ENCODE data around the gene TOMM20. TPM values are rescaled to one million over a fixed set of nuclear protein-coding genes. Genes with fewer than 3 reads are reported as not detected.

Gene TOMM20
- total and polyA plus RNA-seq, 9 of the 15 experiments (the other 6 are each of a cell fraction or from before 2014, with no cell fraction given): 70.6 to 334 (median 159) TPM

- peak; percentile 82 for TF ChIP-seq DIDO1 (tag; IDR thresholded peaks at IDR 0.05; ENCODE audit: low read depth)
- TF ChIP-seq, protein P1, sequence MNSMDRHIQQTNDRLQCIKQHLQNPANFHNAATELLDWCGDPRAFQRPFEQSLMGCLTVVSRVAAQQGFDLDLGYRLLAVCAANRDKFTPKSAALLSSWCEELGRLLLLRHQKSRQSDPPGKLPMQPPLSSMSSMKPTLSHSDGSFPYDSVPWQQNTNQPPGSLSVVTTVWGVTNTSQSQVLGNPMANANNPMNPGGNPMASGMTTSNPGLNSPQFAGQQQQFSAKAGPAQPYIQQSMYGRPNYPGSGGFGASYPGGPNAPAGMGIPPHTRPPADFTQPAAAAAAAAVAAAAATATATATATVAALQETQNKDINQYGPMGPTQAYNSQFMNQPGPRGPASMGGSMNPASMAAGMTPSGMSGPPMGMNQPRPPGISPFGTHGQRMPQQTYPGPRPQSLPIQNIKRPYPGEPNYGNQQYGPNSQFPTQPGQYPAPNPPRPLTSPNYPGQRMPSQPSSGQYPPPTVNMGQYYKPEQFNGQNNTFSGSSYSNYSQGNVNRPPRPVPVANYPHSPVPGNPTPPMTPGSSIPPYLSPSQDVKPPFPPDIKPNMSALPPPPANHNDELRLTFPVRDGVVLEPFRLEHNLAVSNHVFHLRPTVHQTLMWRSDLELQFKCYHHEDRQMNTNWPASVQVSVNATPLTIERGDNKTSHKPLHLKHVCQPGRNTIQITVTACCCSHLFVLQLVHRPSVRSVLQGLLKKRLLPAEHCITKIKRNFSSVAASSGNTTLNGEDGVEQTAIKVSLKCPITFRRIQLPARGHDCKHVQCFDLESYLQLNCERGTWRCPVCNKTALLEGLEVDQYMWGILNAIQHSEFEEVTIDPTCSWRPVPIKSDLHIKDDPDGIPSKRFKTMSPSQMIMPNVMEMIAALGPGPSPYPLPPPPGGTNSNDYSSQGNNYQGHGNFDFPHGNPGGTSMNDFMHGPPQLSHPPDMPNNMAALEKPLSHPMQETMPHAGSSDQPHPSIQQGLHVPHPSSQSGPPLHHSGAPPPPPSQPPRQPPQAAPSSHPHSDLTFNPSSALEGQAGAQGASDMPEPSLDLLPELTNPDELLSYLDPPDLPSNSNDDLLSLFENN (IDR thresholded peaks at IDR 0.05; ENCODE audit: low read depth in 2 of 2, low read length in 2 of 2): peak in 1 of 2 experiments; percentile 41; a peak in 1 of 4 replicates
- TF ChIP-seq ZNF354B (CRISPR knock-in tag; IDR thresholded peaks at IDR 0.05): no peak
- no peak for TF ChIP-seq ZNF695 (CRISPR knock-in tag; IDR thresholded peaks at IDR 0.05)
- TF ChIP-seq FOXP1 (CRISPR knock-in tag; IDR thresholded peaks at IDR 0.05): peak; percentile 90
- TF ChIP-seq, protein P2, sequence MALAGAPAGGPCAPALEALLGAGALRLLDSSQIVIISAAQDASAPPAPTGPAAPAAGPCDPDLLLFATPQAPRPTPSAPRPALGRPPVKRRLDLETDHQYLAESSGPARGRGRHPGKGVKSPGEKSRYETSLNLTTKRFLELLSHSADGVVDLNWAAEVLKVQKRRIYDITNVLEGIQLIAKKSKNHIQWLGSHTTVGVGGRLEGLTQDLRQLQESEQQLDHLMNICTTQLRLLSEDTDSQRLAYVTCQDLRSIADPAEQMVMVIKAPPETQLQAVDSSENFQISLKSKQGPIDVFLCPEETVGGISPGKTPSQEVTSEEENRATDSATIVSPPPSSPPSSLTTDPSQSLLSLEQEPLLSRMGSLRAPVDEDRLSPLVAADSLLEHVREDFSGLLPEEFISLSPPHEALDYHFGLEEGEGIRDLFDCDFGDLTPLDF (CRISPR knock-in tag; IDR thresholded peaks at IDR 0.05): peak; percentile 84
- TF ChIP-seq RFX5 (IDR thresholded peaks at IDR 0.05; ENCODE audit: low read depth, low read length): no peak
- no peak for TF ChIP-seq BRCA1 (IDR thresholded peaks at IDR 0.05)
- no peak for TF ChIP-seq BRCA1 (CRISPR knock-in tag; IDR thresholded peaks at IDR 0.05)
- no peak for TF ChIP-seq PTTG1 (tag; IDR thresholded peaks at IDR 0.05; ENCODE audit: low read depth)
- TF ChIP-seq, protein P3, sequence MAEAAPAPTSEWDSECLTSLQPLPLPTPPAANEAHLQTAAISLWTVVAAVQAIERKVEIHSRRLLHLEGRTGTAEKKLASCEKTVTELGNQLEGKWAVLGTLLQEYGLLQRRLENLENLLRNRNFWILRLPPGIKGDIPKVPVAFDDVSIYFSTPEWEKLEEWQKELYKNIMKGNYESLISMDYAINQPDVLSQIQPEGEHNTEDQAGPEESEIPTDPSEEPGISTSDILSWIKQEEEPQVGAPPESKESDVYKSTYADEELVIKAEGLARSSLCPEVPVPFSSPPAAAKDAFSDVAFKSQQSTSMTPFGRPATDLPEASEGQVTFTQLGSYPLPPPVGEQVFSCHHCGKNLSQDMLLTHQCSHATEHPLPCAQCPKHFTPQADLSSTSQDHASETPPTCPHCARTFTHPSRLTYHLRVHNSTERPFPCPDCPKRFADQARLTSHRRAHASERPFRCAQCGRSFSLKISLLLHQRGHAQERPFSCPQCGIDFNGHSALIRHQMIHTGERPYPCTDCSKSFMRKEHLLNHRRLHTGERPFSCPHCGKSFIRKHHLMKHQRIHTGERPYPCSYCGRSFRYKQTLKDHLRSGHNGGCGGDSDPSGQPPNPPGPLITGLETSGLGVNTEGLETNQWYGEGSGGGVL (CRISPR knock-in tag; IDR thresholded peaks at IDR 0.05): no peak
- peak; percentile 63; the same call in 1 of the 2 replicates for TF ChIP-seq SMAD3 (CRISPR knock-in tag; conservative IDR thresholded peaks at IDR 0.05)
- TF ChIP-seq ZNF764 (CRISPR knock-in tag; IDR thresholded peaks at IDR 0.05; ENCODE audit: low read depth): no peak
- no peak for TF ChIP-seq CCAR2 (IDR thresholded peaks at IDR 0.05; ENCODE audit: low read depth, low read length)
Observed at GRCh38 chr1:235128456-235129328, at the start of gene TOMM20 (continued).
